SU-DHL-6 (cell line): Measurements from ENCODE around the gene WARS2.

ENCODE experiments used
- CTCF ChIP-seq: fragments of 200-600 bp; sonication (generic); IDR thresholded peaks from one replicate; pipeline ENCODE4 v1.5.1; 2017; ENCODE audit warnings: antibody characterized with exemption, mild to moderate bottlenecking, low read length, moderate library complexity; ENCODE audit not compliant: insufficient read depth, poor library complexity, severe bottlenecking
- EZH2phosphoT487 ChIP-seq: fragments of 200-600 bp; sonication (generic), shearing (Covaris generic); conservative IDR thresholded peaks from 2 replicates; pipeline ENCODE4 v1.6.1; 2018; ENCODE audit warnings: mild to moderate bottlenecking, antibody characterized with exemption, low read length, moderate library complexity, mixed read lengths

- TF ChIP-seq EZH2phosphoT487 (no peak), CTCF (no peak)
These were observed 70.8 kb downstream of the WARS2 start for GRCh38 chr1:119069682-119070081.
